GM12891 (cell line): ENCODE data around the gene MTHFS.

ENCODE experiments used
- PAX5 ChIP-seq: IDR thresholded peaks from 2 replicates; pipeline ENCODE4 v1.6.1; 2011; ENCODE audit warnings: low read length, moderate library complexity, mild to moderate bottlenecking; ENCODE audit not compliant: insufficient read depth, severe bottlenecking
- POLR2A ChIP-seq: IDR thresholded peaks from 2 replicates; pipeline ENCODE4 v1.6.1; 2011; ENCODE audit warnings: low read depth, low read length, control low read depth
- POLR2AphosphoS5 ChIP-seq: IDR thresholded peaks from 2 replicates; pipeline ENCODE4 v1.6.1; 2011; ENCODE audit warnings: low read depth, low read length, control low read depth
- POU2F2 ChIP-seq: IDR thresholded peaks from 2 replicates; pipeline ENCODE4 v1.6.1; 2011; ENCODE audit warnings: low read depth, mild to moderate bottlenecking, control low read depth, low read length, moderate library complexity
- SPI1 ChIP-seq: IDR thresholded peaks from 2 replicates; pipeline ENCODE4 v1.6.1; 2011; ENCODE audit warnings: low read depth, low read length, control low read depth
- TAF1 ChIP-seq: IDR thresholded peaks from 2 replicates; pipeline ENCODE4 v1.6.1; 2011; ENCODE audit warnings: low read depth, low read length, control low read depth

GRCh38 chr15:79881254-79881653 is 15.6 kb downstream of the MTHFS start:
- TF ChIP-seq POLR2A (no peak), POLR2AphosphoS5 (no peak), TAF1 (no peak), SPI1 (no peak), PAX5 (no peak), POU2F2 (no peak)
